ENCODE data around the gene TECRL.

DNA sequence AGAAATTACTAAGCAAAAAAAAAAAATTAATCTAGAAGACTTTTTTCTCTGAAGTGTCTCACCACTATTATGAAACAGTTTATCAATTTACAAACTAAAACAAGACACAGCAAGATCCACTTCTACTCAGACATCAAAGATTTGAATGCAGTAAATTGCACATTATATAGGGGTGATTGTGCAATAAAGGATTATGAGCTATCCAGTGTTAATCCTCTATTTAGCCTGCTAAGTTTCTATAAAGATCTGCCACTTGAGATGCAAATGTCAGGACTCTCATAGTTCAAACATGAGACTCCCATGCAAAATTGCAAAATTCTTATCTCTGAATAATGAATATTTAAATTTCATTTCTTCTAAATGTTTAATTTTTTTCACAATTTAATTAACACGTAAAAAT, 2.2 kb downstream of the TECRL start:
- TF ChIP-seq, protein P1, sequence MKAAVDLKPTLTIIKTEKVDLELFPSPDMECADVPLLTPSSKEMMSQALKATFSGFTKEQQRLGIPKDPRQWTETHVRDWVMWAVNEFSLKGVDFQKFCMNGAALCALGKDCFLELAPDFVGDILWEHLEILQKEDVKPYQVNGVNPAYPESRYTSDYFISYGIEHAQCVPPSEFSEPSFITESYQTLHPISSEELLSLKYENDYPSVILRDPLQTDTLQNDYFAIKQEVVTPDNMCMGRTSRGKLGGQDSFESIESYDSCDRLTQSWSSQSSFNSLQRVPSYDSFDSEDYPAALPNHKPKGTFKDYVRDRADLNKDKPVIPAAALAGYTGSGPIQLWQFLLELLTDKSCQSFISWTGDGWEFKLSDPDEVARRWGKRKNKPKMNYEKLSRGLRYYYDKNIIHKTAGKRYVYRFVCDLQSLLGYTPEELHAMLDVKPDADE (IDR thresholded peaks at IDR 0.05), result no peak
- TF ChIP-seq EZH2 (IDR thresholded peaks at IDR 0.05; ENCODE audit: low read depth, unreplicated experiment) (no peak), CTCF (conservative IDR thresholded peaks at IDR 0.05; ENCODE audit: low read depth in 2 of 2) (no peak), EZH2phosphoT487 (IDR thresholded peaks at IDR 0.05; ENCODE audit: unreplicated experiment) (no peak), REST (IDR thresholded peaks at IDR 0.05; ENCODE audit: unreplicated experiment) (no peak), STAT1 (IDR thresholded peaks at IDR 0.05; ENCODE audit: unreplicated experiment) (no peak), POLR2AphosphoS5 (IDR thresholded peaks at IDR 0.05; ENCODE audit: low read depth) (no peak)

All from GM23338 (cell line).